ENCODE results near the gene NLRP3. TPM values are rescaled to one million over a fixed set of nuclear protein-coding genes. Genes with fewer than 3 reads are reported as not detected.

Gene NLRP3
- total and polyA plus RNA-seq, 10 of the 15 experiments (the other 5 are each of a cell fraction or from before 2014, with no cell fraction given) = 1.8 to 10.4 (median 5.0) TPM

- ChIA-PET CTCF (interaction anchor here (1.0 to 2.3 kb wide), 3 partner anchors 21 to 120 kb away, joined by 3 to 9 read pairs (median 4); no protein-coding TSS in a partner anchor), POLR2A (interaction anchor here (0.7 to 1.4 kb wide), 6 partner anchors 11 to 205 kb away, joined by 3 read pairs; no protein-coding TSS in a partner anchor), RAD21 (ENCODE audit: unreplicated experiment) (interaction anchor here (1.2 to 1.6 kb wide), 4 partner anchors 10 to 35 kb away, joined by 3 to 4 read pairs (median 3); no protein-coding TSS in a partner anchor), SMC1A (ENCODE audit: uncharacterized antibody, unreplicated experiment) (interaction anchor here (1.3 to 3.1 kb wide), 5 partner anchors 10 to 118 kb away, joined by 3 to 13 read pairs (median 4); no protein-coding TSS in a partner anchor)
- intact Hi-C loops (cut with micrococcal nuclease; ENCODE audit: unreplicated experiment) = no loop called here
- 49% methylated on average over 7 of the region's 7 CpGs for WGBS (ENCODE audit: insufficient coverage, insufficient replicate concordance, low lambda C conversion rate, missing lambda C conversion rate)
- in situ Hi-C loops (cut with MboI) = loop anchor here (25.0 kb wide), 1 partner anchor 1069 kb away; the partner anchor contains the start of gene OR2T2
- Histone ChIP-seq H3K4me3 (no peak overlapping the region), H3K4me2 (ENCODE audit: control insufficient read depth, insufficient read depth) (no peak overlapping the region), H3K27ac (ENCODE audit: control insufficient read depth, insufficient read depth) (no peak overlapping the region), H2AFZ (ENCODE audit: control insufficient read depth, low read depth, low read length) (no peak overlapping the region), H3K79me2 (ENCODE audit: control insufficient read depth, insufficient read depth, low read length) (no peaks in the 10 kb centered on the region), H3K36me3 (ENCODE audit: control insufficient read depth in 2 of 2, insufficient read depth in 2 of 2, low read length in 1 of 2) (no peaks in the 10 kb centered on the region), H3K27me3 (replicated peaks in 1 of 2; ENCODE audit: control insufficient read depth in 2 of 2, insufficient read depth in 2 of 2, low read length in 1 of 2) (no peaks in the 10 kb centered on the region), H3K9ac (ENCODE audit: control insufficient read depth, insufficient read depth, low read length) (no peak overlapping the region), H3K9me3 (replicated peaks; ENCODE audit: control insufficient read depth, insufficient read depth, low read length) (peaks cover 6% of the 10 kb centered on the region; the same call in 2 of the 3 replicates), H4K20me1 (ENCODE audit: control insufficient read depth, insufficient read depth) (no peaks in the 10 kb centered on the region), H3K4me1 (ENCODE audit: control insufficient read depth, insufficient read depth, low read length) (no peaks in the 10 kb centered on the region)
- peak; percentile 12; the same call in 1 of the 2 replicates for TF ChIP-seq ATF7 (IDR thresholded peaks at IDR 0.05; ENCODE audit: low read depth)
- no peak for TF ChIP-seq CBFB (IDR thresholded peaks at IDR 0.05; ENCODE audit: low read depth)
- no TSS peak for BruUV-seq (replicated peaks)
- DNase-seq (ENCODE audit: low read depth, low spot score) = no peak
- FAIRE-seq = no peak
- no peak for ATAC-seq
These were observed 47.4 kb upstream of the NLRP3 start for GRCh38 chr1:247368490-247369145.

DNA sequence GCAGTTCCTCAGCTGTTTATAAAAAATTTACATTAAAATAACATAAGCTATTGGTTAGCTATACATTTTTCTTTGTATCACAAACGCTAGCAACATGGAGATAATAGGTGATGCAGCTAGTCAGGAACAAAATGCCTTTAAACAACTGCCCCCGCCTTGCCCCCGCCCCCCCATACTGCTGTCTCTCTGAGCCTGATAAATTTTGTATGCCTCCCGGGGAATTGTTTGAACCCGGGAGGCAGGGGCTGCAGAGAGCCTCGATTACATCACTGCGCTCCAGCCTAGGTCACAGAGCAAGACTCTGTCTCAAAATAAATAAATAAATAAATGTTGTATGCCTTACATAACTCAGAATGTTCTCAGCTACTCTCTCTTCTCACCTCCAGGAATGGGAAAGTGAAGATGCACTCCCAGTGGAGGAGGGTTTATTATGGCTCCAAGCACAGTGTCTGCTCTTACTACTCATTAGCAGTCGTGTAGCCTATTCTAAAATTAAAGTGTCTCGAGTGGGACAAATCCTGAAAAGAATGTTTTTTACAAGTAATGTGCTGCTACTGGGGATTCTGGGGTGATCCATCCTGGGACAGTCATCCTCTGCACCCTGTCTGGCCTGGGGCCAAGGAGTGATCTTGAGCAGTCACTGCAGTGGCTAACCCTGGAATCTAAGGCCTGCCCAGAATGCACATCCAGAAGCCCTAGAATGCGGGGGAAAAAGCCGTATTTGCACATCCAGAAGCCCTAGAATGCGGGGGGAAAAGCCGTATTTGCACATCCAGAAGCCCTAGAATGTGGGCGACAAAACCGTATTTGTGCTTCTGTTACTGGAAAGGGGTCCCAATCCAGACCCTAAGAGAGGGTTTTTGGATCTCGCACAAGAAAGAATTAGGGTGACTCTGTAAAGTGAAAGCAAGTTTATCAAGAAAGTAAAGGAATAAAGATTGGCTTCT lies 44.9 kb upstream of the NLRP3 start:
- in situ Hi-C loops (cut with MboI) (loop anchor here (25.0 kb wide), 1 partner anchor 1066 kb away; the partner anchor contains the start of gene OR2T2), intact Hi-C loops (cut with micrococcal nuclease; ENCODE audit: unreplicated experiment) (no loop called here)
- Histone ChIP-seq H3K9ac (ENCODE audit: control insufficient read depth, insufficient read depth, low read length) (no peak overlapping the region), H3K36me3 (ENCODE audit: control insufficient read depth in 2 of 2, insufficient read depth in 2 of 2, low read length in 1 of 2) (no peaks in the 10 kb centered on the region), H2AFZ (ENCODE audit: control insufficient read depth, low read depth, low read length) (no peak overlapping the region), H3K9me3 (replicated peaks; ENCODE audit: control insufficient read depth, insufficient read depth, low read length) (peaks cover 8% of the 10 kb centered on the region; the same call in 2 of the 3 replicates), H3K4me3 (no peak overlapping the region), H3K4me2 (ENCODE audit: control insufficient read depth, insufficient read depth) (no peak overlapping the region), H3K79me2 (ENCODE audit: control insufficient read depth, insufficient read depth, low read length) (no peaks in the 10 kb centered on the region), H3K27ac (ENCODE audit: control insufficient read depth, insufficient read depth) (no peak overlapping the region), H3K4me1 (ENCODE audit: control insufficient read depth, insufficient read depth, low read length) (no peaks in the 10 kb centered on the region), H4K20me1 (ENCODE audit: control insufficient read depth, insufficient read depth) (no peaks in the 10 kb centered on the region), H3K27me3 (replicated peaks in 1 of 2; ENCODE audit: control insufficient read depth in 2 of 2, insufficient read depth in 2 of 2, low read length in 1 of 2) (no peaks in the 10 kb centered on the region)
- BruUV-seq (replicated peaks) = no TSS peak
- ChIA-PET SMC1A (ENCODE audit: uncharacterized antibody, unreplicated experiment) (interaction anchor here (0.6 to 2.0 kb wide), 5 partner anchors 12 to 162 kb away, joined by 3 to 10 read pairs (median 3); no protein-coding TSS in a partner anchor), POLR2A (interaction anchor here (0.8 kb wide), 1 partner anchor 12 kb away, joined by 3 read pairs; no protein-coding TSS in a partner anchor), RAD21 (ENCODE audit: unreplicated experiment) (interaction anchor here (0.7 to 1.0 kb wide), 3 partner anchors 14 to 140 kb away, joined by 3 to 4 read pairs (median 4); no protein-coding TSS in a partner anchor), CTCF (interaction anchor here (0.6 to 2.3 kb wide), 3 partner anchors 38 to 182 kb away, joined by 3 to 9 read pairs (median 3); no protein-coding TSS in a partner anchor)
- no peak for DNase-seq (ENCODE audit: low read depth, low spot score)
- no peak for ATAC-seq
- no peak for FAIRE-seq
- WGBS (ENCODE audit: insufficient coverage, insufficient replicate concordance, low lambda C conversion rate, missing lambda C conversion rate) = 59% methylated on average over 16 of the region's 16 CpGs
- TF ChIP-seq STAT1 (conservative IDR thresholded peaks at IDR 0.05) = no peak
- no peak for TF ChIP-seq HDAC2 (IDR thresholded peaks at IDR 0.05)
- TF ChIP-seq RFX5 (IDR thresholded peaks at IDR 0.05; ENCODE audit: low read depth, low read length) = no peak
- TF ChIP-seq LARP7 (IDR thresholded peaks at IDR 0.05) = no peak
- no peak for TF ChIP-seq KLF5 (IDR thresholded peaks at IDR 0.05; ENCODE audit: partially characterized antibody)
- TF ChIP-seq TAF1 (IDR thresholded peaks at IDR 0.05; ENCODE audit: borderline replicate concordance, low read depth, low read length) = no peak
- TF ChIP-seq, protein P1, sequence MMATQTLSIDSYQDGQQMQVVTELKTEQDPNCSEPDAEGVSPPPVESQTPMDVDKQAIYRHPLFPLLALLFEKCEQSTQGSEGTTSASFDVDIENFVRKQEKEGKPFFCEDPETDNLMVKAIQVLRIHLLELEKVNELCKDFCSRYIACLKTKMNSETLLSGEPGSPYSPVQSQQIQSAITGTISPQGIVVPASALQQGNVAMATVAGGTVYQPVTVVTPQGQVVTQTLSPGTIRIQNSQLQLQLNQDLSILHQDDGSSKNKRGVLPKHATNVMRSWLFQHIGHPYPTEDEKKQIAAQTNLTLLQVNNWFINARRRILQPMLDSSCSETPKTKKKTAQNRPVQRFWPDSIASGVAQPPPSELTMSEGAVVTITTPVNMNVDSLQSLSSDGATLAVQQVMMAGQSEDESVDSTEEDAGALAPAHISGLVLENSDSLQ (IDR thresholded peaks at IDR 0.05) = no peak
- no peak for TF ChIP-seq ZNF622 (IDR thresholded peaks at IDR 0.05)
- TF ChIP-seq CHD2 (IDR thresholded peaks at IDR 0.05; ENCODE audit: borderline replicate concordance, low read depth, low read length) = no peak
- TF ChIP-seq YBX1 (IDR thresholded peaks at IDR 0.05) = no peak
- TF ChIP-seq ESRRA (IDR thresholded peaks at IDR 0.05; ENCODE audit: low read length) = no peak
- no peak for TF ChIP-seq RELA (IDR thresholded peaks at IDR 0.05; ENCODE audit: borderline replicate concordance, partially characterized antibody)
- TF ChIP-seq TBL1XR1 (IDR thresholded peaks at IDR 0.05; ENCODE audit: low read depth, low read length) = no peak
